ENCODE results near the gene TMOD1.

GRCh38 chr9:97545486-97545885, 44.0 kb downstream of the TMOD1 start:
- TF ChIP-seq ZSCAN22 (CRISPR knock-in tag; IDR thresholded peaks at IDR 0.05) = no peak
- no peak for TF ChIP-seq ZNF891 (CRISPR knock-in tag; IDR thresholded peaks at IDR 0.05)
- TF ChIP-seq AKNA (CRISPR knock-in tag; IDR thresholded peaks at IDR 0.05; ENCODE audit: borderline replicate concordance) = no peak
- no peak for TF ChIP-seq NFYB (CRISPR knock-in tag; IDR thresholded peaks at IDR 0.05)
- TF ChIP-seq, protein P1, sequence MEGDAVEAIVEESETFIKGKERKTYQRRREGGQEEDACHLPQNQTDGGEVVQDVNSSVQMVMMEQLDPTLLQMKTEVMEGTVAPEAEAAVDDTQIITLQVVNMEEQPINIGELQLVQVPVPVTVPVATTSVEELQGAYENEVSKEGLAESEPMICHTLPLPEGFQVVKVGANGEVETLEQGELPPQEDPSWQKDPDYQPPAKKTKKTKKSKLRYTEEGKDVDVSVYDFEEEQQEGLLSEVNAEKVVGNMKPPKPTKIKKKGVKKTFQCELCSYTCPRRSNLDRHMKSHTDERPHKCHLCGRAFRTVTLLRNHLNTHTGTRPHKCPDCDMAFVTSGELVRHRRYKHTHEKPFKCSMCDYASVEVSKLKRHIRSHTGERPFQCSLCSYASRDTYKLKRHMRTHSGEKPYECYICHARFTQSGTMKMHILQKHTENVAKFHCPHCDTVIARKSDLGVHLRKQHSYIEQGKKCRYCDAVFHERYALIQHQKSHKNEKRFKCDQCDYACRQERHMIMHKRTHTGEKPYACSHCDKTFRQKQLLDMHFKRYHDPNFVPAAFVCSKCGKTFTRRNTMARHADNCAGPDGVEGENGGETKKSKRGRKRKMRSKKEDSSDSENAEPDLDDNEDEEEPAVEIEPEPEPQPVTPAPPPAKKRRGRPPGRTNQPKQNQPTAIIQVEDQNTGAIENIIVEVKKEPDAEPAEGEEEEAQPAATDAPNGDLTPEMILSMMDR (CRISPR knock-in tag; IDR thresholded peaks at IDR 0.05) = no peak
- TF ChIP-seq FOXM1 (CRISPR knock-in tag; IDR thresholded peaks at IDR 0.05) = no peak
- TF ChIP-seq, protein P2, sequence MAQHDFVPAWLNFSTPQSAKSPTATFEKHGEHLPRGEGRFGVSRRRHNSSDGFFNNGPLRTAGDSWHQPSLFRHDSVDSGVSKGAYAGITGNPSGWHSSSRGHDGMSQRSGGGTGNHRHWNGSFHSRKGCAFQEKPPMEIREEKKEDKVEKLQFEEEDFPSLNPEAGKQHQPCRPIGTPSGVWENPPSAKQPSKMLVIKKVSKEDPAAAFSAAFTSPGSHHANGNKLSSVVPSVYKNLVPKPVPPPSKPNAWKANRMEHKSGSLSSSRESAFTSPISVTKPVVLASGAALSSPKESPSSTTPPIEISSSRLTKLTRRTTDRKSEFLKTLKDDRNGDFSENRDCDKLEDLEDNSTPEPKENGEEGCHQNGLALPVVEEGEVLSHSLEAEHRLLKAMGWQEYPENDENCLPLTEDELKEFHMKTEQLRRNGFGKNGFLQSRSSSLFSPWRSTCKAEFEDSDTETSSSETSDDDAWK (CRISPR knock-in tag; IDR thresholded peaks at IDR 0.05) = no peak
- no peak for TF ChIP-seq KLF13 (CRISPR knock-in tag; IDR thresholded peaks at IDR 0.05)
- no peak for TF ChIP-seq RELA (CRISPR knock-in tag; IDR thresholded peaks at IDR 0.05)
- TF ChIP-seq ATF3 (CRISPR knock-in tag; IDR thresholded peaks at IDR 0.05) = no peak
- no peak for TF ChIP-seq FOXO1 (CRISPR knock-in tag; IDR thresholded peaks at IDR 0.05)
- TF ChIP-seq MEF2D (CRISPR knock-in tag; IDR thresholded peaks at IDR 0.05) = no peak
